ENCODE measurements around the gene GOLGB1.

Gene GOLGB1

GRCh38 chr3:121627622-121628021, 121.9 kb downstream of the GOLGB1 start:
- DNase-seq = no peak

- no peak for DNase-seq
Observed at GRCh38 chr3:121627211-121627610, 122.3 kb downstream of the GOLGB1 start.

GRCh38 chr3:121626495-121626894, 123.0 kb downstream of the GOLGB1 start:
- DNase-seq = no peak

GRCh38 chr3:121624147-121624899, 125.2 kb downstream of the GOLGB1 start:
- DNase-seq = no peak

- no peak for DNase-seq
Observed at GRCh38 chr3:121621491-121621890, 128.1 kb downstream of the GOLGB1 start.

- no peak for DNase-seq
Observed at GRCh38 chr3:121619691-121620090, 129.8 kb downstream of the GOLGB1 start.
